Ishikawa (cell line): ENCODE measurements around the gene SOST.

ENCODE experiments used
- CEBPB ChIP-seq: IDR thresholded peaks from 2 replicates; pipeline ENCODE4 v1.6.1; 2012
- CREB1 ChIP-seq: IDR thresholded peaks from 2 replicates; pipeline ENCODE4 v1.6.1; 2012; ENCODE audit warnings: low read depth
- EGR1 ChIP-seq: IDR thresholded peaks from 2 replicates; pipeline ENCODE4 v1.6.1; 2012
- EP300 ChIP-seq: IDR thresholded peaks from 2 replicates; pipeline ENCODE4 v1.6.1; 2012; ENCODE audit warnings: borderline replicate concordance
- FOXM1 ChIP-seq: IDR thresholded peaks from 2 replicates; pipeline ENCODE4 v1.6.1; 2012; ENCODE audit warnings: low read depth, borderline replicate concordance
- NFIC ChIP-seq: IDR thresholded peaks from 2 replicates; pipeline ENCODE4 v1.6.1; 2012
- RAD21 ChIP-seq: IDR thresholded peaks from 2 replicates; pipeline ENCODE4 v1.6.1; 2012; ENCODE audit warnings: low read depth
- TAF1 ChIP-seq: IDR thresholded peaks from 2 replicates; pipeline ENCODE4 v1.6.1; 2012; ENCODE audit warnings: low read depth, mild to moderate bottlenecking
- TCF12 ChIP-seq: IDR thresholded peaks from 2 replicates; pipeline ENCODE4 v1.6.1; 2012; ENCODE audit warnings: low read depth
- TEAD4 ChIP-seq: IDR thresholded peaks from 2 replicates; pipeline ENCODE4 v1.6.1; 2012
- YY1 ChIP-seq: IDR thresholded peaks from 2 replicates; pipeline ENCODE4 v1.6.1; 2012; ENCODE audit warnings: low read depth
- ZBTB7A ChIP-seq: IDR thresholded peaks from 2 replicates; pipeline ENCODE4 v1.6.1; 2012; ENCODE audit warnings: low read depth
- TF ChIP-seq, protein P1 (sequence below): IDR thresholded peaks from 2 replicates; pipeline ENCODE4 v1.6.1; 2012
- TF ChIP-seq, protein P2 (sequence below): IDR thresholded peaks from 2 replicates; pipeline ENCODE4 v1.6.1; 2012; ENCODE audit warnings: low read depth, mild to moderate bottlenecking
- TF ChIP-seq, protein P3 (sequence below): IDR thresholded peaks from 2 replicates; pipeline ENCODE4 v1.6.1; 2012

The SOST gene

DNA sequence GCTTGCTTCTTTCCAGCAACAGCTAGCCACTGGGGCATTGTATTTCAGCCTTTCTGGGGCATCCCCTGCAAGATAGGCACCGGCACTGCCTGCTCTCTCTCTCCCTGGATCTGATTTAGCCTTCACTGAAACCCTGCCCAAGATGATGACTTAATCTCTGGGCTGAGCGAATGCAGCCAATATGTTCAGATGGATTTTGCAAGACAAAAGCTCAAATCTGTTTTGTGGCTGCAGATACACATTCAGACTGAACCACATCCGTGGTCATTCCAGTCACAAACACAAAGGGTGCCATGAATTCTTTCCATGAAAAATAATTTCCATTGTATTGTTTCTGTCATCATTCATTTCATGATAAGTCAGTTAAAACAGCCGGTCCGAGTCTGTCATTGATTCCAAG is 24.2 kb downstream of the SOST start:
- TF ChIP-seq ZBTB7A = no peak
- TF ChIP-seq TCF12 = no peak
- TF ChIP-seq TEAD4 = no peak
- no peak for TF ChIP-seq EP300
- no peak for TF ChIP-seq CEBPB
- TF ChIP-seq CREB1 = no peak
- TF ChIP-seq NFIC = no peak
- TF ChIP-seq, protein P1, sequence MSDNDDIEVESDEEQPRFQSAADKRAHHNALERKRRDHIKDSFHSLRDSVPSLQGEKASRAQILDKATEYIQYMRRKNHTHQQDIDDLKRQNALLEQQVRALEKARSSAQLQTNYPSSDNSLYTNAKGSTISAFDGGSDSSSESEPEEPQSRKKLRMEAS = no peak
- no peak for TF ChIP-seq EGR1

DNA sequence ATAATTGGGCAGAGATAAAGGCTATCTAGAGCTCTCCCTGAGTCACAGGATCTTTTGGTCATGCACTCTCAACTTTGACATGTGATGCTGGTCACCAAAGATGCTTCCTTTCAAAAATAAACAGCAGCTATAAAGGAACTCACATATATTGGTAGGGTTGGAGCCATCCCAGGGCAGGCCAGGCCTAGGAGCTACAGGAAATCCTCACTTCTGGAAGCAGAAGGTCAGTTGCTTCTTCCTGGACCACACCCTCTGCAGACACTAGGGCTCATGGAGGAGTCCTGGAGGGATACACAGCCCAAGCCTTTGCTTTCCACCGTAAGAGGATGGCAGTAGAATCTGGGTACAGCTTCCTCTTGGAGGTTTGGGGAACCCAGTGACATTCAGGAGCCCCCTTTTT is 24.6 kb downstream of the SOST start:
- no peak for TF ChIP-seq TAF1
- TF ChIP-seq EP300 = no peak
- no peak for TF ChIP-seq FOXM1
- TF ChIP-seq ZBTB7A = no peak
- TF ChIP-seq, protein P2, sequence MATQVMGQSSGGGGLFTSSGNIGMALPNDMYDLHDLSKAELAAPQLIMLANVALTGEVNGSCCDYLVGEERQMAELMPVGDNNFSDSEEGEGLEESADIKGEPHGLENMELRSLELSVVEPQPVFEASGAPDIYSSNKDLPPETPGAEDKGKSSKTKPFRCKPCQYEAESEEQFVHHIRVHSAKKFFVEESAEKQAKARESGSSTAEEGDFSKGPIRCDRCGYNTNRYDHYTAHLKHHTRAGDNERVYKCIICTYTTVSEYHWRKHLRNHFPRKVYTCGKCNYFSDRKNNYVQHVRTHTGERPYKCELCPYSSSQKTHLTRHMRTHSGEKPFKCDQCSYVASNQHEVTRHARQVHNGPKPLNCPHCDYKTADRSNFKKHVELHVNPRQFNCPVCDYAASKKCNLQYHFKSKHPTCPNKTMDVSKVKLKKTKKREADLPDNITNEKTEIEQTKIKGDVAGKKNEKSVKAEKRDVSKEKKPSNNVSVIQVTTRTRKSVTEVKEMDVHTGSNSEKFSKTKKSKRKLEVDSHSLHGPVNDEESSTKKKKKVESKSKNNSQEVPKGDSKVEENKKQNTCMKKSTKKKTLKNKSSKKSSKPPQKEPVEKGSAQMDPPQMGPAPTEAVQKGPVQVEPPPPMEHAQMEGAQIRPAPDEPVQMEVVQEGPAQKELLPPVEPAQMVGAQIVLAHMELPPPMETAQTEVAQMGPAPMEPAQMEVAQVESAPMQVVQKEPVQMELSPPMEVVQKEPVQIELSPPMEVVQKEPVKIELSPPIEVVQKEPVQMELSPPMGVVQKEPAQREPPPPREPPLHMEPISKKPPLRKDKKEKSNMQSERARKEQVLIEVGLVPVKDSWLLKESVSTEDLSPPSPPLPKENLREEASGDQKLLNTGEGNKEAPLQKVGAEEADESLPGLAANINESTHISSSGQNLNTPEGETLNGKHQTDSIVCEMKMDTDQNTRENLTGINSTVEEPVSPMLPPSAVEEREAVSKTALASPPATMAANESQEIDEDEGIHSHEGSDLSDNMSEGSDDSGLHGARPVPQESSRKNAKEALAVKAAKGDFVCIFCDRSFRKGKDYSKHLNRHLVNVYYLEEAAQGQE = no peak

GRCh38 chr17:43732958-43733357 is 25.6 kb downstream of the SOST start:
- TF ChIP-seq ZBTB7A = no peak
- TF ChIP-seq CREB1 = no peak
- no peak for TF ChIP-seq YY1
- no peak for TF ChIP-seq FOXM1
- TF ChIP-seq, protein P1 = no peak

DNA sequence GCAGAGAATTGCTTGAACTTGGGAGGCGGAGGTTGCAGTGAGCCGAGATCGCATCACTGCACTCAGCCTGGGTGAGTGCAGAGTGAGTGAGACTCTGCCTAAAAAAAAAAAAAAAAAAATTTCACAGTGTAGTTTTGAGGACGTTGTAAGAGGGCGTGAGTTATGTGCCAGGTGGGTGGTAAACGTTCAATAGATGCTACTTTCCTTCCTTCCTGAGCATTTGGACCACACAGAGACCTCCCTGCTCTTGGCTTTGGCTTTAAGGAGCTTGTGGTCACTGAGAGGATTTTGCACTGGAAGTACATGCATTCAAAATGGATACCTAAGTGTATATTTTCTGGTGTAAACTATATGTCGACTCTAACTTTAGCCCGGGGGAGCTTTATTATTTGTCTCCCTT is 30.5 kb downstream of the SOST start:
- TF ChIP-seq TCF12 = no peak
- TF ChIP-seq YY1 = no peak
- no peak for TF ChIP-seq RAD21
- TF ChIP-seq TEAD4 = no peak
- TF ChIP-seq CEBPB = no peak
- TF ChIP-seq EGR1 = no peak
- TF ChIP-seq NFIC = no peak
- no peak for TF ChIP-seq FOXM1
- no peak for TF ChIP-seq ZBTB7A
- TF ChIP-seq, protein P3, sequence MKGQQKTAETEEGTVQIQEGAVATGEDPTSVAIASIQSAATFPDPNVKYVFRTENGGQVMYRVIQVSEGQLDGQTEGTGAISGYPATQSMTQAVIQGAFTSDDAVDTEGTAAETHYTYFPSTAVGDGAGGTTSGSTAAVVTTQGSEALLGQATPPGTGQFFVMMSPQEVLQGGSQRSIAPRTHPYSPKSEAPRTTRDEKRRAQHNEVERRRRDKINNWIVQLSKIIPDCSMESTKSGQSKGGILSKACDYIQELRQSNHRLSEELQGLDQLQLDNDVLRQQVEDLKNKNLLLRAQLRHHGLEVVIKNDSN = no peak
- TF ChIP-seq, protein P2 = no peak
- TF ChIP-seq TAF1 = no peak
- TF ChIP-seq EP300 = no peak
- TF ChIP-seq CREB1 = no peak
- TF ChIP-seq, protein P1 = no peak

GRCh38 chr17:43723697-43724359 is 34.8 kb downstream of the SOST start:
- no peak for TF ChIP-seq RAD21
- TF ChIP-seq EP300 = no peak; the same call in 1 of the 2 replicates
- TF ChIP-seq TEAD4 = peak; percentile 36; the same call in 1 of the 2 replicates
- TF ChIP-seq NFIC = peak; percentile 32; the same call in 1 of the 2 replicates

GRCh38 chr17:43722870-43723665 is 35.5 kb downstream of the SOST start:
- no peak for TF ChIP-seq TAF1

- no peak for TF ChIP-seq TEAD4
- TF ChIP-seq TAF1 = no peak
- no peak for TF ChIP-seq CREB1
- no peak for TF ChIP-seq ZBTB7A
- TF ChIP-seq TCF12 = no peak
- no peak for TF ChIP-seq YY1
- no peak for TF ChIP-seq EP300
- no peak for TF ChIP-seq NFIC
- TF ChIP-seq, protein P3 = no peak
- no peak for TF ChIP-seq EGR1
Observed at GRCh38 chr17:43722269-43722619, 36.3 kb downstream of the SOST start.
